Testis (tissue), 2 donors: ENCODE results near the gene IL16.

Experiments
- CTCF ChIP-seq, 3 experiments: fragments of 450-650 bp in 2 of 3; fragments of 200-600 bp in 1 of 3; sonication (generic) in 1 of 3; IDR thresholded peaks; one replicate each; pipeline ENCODE4 v1.5.1; 2016 to 2019; ENCODE audit warnings: antibody characterized with exemption in 3 of 3, mild to moderate bottlenecking in 2 of 3, moderate library complexity in 1 of 3
- POLR2A ChIP-seq: fragments of 450-650 bp; IDR thresholded peaks from one replicate; pipeline ENCODE4 v1.6.1; 2017; ENCODE audit warnings: antibody characterized with exemption, mild to moderate bottlenecking, moderate library complexity

GRCh38 chr15:81311752-81312464 lies 115.2 kb downstream of the IL16 start:
- no peak for TF ChIP-seq CTCF (IDR thresholded peaks at IDR 0.05)
- no peak for TF ChIP-seq POLR2A
